ENCODE data around the gene POU2F2. TPM values are rescaled to one million over a fixed set of nuclear protein-coding genes. Genes with fewer than 3 reads are reported as not detected.

Gene POU2F2
- total and polyA plus RNA-seq, 9 of the 15 experiments (the other 6 are each of a cell fraction or from before 2014, with no cell fraction given), result 0.03 to 0.68 (median 0.14) TPM

DNA sequence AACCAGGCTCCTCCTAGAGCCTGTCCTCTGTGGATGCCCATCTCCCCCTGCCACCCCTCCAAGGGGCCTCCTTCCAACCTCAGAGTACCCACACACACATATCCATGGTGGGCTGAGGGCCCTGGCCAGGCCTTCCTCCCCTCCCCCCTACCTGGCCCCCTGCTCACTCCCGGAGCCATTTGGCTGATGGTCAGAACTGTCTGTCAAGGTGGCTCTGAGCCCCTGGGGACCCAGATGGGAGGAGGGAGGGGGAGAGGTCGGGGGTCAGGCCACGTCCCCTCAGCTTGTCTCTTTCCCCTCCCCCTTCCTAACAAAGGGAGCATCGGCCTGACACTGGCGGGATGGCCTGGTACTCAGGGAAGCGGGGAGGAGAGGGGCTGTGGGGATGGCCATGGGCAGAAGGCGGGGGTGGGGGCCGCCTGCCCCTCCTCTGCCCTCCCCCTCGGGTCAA is 18.7 kb upstream of the POU2F2 start:
- POLR2A ChIA-PET, result interaction anchor here (0.8 kb wide), 1 partner anchor 10 kb away, joined by 4 read pairs; no protein-coding TSS in a partner anchor
- CTCF ChIA-PET (ENCODE audit: low intra/inter-chr PET ratio), result no interaction called here
- Histone ChIP-seq H3K4me3 (no peak overlapping the region), H3K4me2 (ENCODE audit: insufficient read depth, low read length) (no peak overlapping the region), H3K9me3 (replicated peaks; ENCODE audit: control insufficient read depth, insufficient read depth, low read depth, low read length) (no peaks in the 10 kb centered on the region), H2AFZ (ENCODE audit: low read depth, low read length) (no peak overlapping the region), H3K27me3 (ENCODE audit: control insufficient read depth in 2 of 2, insufficient read depth in 2 of 2, low read length in 2 of 2) (peaks cover 26 to 68% of the 10 kb centered on the region in 2 experiments; a peak in 4 of 5 replicates), H3K79me2 (ENCODE audit: control insufficient read depth, insufficient read depth, low read length) (no peaks in the 10 kb centered on the region), H3K9ac (ENCODE audit: insufficient read depth in 1 of 2, low read depth in 2 of 2, low read length in 2 of 2) (no peak overlapping the region), H3K27ac (ENCODE audit: extremely low read depth, low read depth, low read length) (no peak overlapping the region), H3K4me1 (replicated peaks in 1 of 2; ENCODE audit: control insufficient read depth in 2 of 2, insufficient read depth in 2 of 2, low read length in 2 of 2) (no peaks in the 10 kb centered on the region; a peak in 1 of 5 replicates), H3K9me1 (ENCODE audit: control insufficient read depth, insufficient read depth, low read length) (no peaks in the 10 kb centered on the region), H4K20me1 (replicated peaks; ENCODE audit: control insufficient read depth, insufficient read depth, low read length) (peaks cover 24% of the 10 kb centered on the region; the same call in 1 of the 2 replicates), H3K36me3 (ENCODE audit: control insufficient read depth, insufficient read depth, low read length) (no peaks in the 10 kb centered on the region)
- TF ChIP-seq ILK (tag; IDR thresholded peaks at IDR 0.05; ENCODE audit: borderline replicate concordance, low read depth) (no peak), GABPB2 (CRISPR knock-in tag; conservative IDR thresholded peaks at IDR 0.05) (no peak), ZNF583 (CRISPR knock-in tag; IDR thresholded peaks at IDR 0.05) (no peak), ZKSCAN8 (CRISPR knock-in tag; IDR thresholded peaks at IDR 0.05) (no peak), ETS2 (tag; IDR thresholded peaks at IDR 0.05; ENCODE audit: borderline replicate concordance, poor library complexity, severe bottlenecking) (no peak), CBFA2T2 (conservative IDR thresholded peaks at IDR 0.05) (no peak), RBM22 (IDR thresholded peaks at IDR 0.05; ENCODE audit: low read depth, low read length, poor library complexity, severe bottlenecking) (no peak), ATF7 (IDR thresholded peaks at IDR 0.05) (no peak), CREB1 (IDR thresholded peaks at IDR 0.05) (no peak), CREB1 (CRISPR knock-in tag; IDR thresholded peaks at IDR 0.05) (no peak)
- TF ChIP-seq, protein P1, sequence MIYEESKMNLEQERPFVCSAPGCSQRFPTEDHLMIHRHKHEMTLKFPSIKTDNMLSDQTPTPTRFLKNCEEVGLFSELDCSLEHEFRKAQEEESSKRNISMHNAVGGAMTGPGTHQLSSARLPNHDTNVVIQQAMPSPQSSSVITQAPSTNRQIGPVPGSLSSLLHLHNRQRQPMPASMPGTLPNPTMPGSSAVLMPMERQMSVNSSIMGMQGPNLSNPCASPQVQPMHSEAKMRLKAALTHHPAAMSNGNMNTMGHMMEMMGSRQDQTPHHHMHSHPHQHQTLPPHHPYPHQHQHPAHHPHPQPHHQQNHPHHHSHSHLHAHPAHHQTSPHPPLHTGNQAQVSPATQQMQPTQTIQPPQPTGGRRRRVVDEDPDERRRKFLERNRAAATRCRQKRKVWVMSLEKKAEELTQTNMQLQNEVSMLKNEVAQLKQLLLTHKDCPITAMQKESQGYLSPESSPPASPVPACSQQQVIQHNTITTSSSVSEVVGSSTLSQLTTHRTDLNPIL (CRISPR knock-in tag; IDR thresholded peaks at IDR 0.05), result no peak
- TF ChIP-seq, protein P2, sequence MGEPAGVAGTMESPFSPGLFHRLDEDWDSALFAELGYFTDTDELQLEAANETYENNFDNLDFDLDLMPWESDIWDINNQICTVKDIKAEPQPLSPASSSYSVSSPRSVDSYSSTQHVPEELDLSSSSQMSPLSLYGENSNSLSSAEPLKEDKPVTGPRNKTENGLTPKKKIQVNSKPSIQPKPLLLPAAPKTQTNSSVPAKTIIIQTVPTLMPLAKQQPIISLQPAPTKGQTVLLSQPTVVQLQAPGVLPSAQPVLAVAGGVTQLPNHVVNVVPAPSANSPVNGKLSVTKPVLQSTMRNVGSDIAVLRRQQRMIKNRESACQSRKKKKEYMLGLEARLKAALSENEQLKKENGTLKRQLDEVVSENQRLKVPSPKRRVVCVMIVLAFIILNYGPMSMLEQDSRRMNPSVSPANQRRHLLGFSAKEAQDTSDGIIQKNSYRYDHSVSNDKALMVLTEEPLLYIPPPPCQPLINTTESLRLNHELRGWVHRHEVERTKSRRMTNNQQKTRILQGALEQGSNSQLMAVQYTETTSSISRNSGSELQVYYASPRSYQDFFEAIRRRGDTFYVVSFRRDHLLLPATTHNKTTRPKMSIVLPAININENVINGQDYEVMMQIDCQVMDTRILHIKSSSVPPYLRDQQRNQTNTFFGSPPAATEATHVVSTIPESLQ (CRISPR knock-in tag; IDR thresholded peaks at IDR 0.05), result no peak
- TF ChIP-seq, protein P3, sequence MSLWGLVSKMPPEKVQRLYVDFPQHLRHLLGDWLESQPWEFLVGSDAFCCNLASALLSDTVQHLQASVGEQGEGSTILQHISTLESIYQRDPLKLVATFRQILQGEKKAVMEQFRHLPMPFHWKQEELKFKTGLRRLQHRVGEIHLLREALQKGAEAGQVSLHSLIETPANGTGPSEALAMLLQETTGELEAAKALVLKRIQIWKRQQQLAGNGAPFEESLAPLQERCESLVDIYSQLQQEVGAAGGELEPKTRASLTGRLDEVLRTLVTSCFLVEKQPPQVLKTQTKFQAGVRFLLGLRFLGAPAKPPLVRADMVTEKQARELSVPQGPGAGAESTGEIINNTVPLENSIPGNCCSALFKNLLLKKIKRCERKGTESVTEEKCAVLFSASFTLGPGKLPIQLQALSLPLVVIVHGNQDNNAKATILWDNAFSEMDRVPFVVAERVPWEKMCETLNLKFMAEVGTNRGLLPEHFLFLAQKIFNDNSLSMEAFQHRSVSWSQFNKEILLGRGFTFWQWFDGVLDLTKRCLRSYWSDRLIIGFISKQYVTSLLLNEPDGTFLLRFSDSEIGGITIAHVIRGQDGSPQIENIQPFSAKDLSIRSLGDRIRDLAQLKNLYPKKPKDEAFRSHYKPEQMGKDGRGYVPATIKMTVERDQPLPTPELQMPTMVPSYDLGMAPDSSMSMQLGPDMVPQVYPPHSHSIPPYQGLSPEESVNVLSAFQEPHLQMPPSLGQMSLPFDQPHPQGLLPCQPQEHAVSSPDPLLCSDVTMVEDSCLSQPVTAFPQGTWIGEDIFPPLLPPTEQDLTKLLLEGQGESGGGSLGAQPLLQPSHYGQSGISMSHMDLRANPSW (CRISPR knock-in tag; IDR thresholded peaks at IDR 0.05), result no peak
- no peak for DNase-seq (ENCODE audit: extremely low read depth in 1 of 4, low spot score in 3 of 4)
- no peak for FAIRE-seq
- in situ Hi-C loops (cut with MboI) (no loop called here), intact Hi-C loops (cut with micrococcal nuclease) (no loop called here)
- no TSS peak for BruUV-seq (replicated peaks)
- no peak for ATAC-seq
- 5% methylated on average over 4 of the region's 9 CpGs for WGBS (ENCODE audit: insufficient coverage, low coverage, missing lambda C conversion rate)

Data from K562 (cell line).